HL-60/S4 treated with retinoic acid at 250 ng/mL for 4 days and 3 days (cell line): ENCODE data around the gene TK2.
"Not testable (repeated sequence)": the region's sequence is repeated elsewhere in the genome, so short reads cannot be mapped to it uniquely, and the experiment has no call there.

ENCODE experiments used
- in situ Hi-C: fragments of 300-500 bp; cut with MboI; formaldehyde crosslinking; loops from 2 replicates; pipeline ENCODE4 v1.7.0; 2022; ENCODE audit warnings: low sequenced_read_pairs

TK2 gene

GRCh38 chr16:66508914-66509496 lies 40.9 kb downstream of the TK2 start:
- in situ Hi-C loops: no loop called here

GRCh38 chr16:66508248-66508913 lies 41.5 kb downstream of the TK2 start:
- in situ Hi-C loops: no loop called here

GRCh38 chr16:66507731-66508239 lies 42.1 kb downstream of the TK2 start:
- in situ Hi-C loops: no loop called here

GRCh38 chr16:66503612-66504011 lies 46.3 kb downstream of the TK2 start:
- in situ Hi-C loops: no loop called here

GRCh38 chr16:66503030-66503429 lies 46.9 kb downstream of the TK2 start:
- in situ Hi-C loops: no loop called here

- in situ Hi-C loops: no loop called here
Measured at GRCh38 chr16:66502020-66502913, 47.7 kb downstream of the TK2 start.

GRCh38 chr16:66501563-66501962 lies 48.4 kb downstream of the TK2 start:
- in situ Hi-C loops: not testable (repeated sequence)

- in situ Hi-C loops: not testable (repeated sequence)
Measured at GRCh38 chr16:66497921-66498320, 52.0 kb downstream of the TK2 start.

GRCh38 chr16:66496226-66496625 lies 53.7 kb downstream of the TK2 start:
- in situ Hi-C loops: not testable (repeated sequence)

GRCh38 chr16:66495440-66495839 lies 54.5 kb downstream of the TK2 start:
- in situ Hi-C loops: no loop called here

GRCh38 chr16:66494916-66495315 lies 55.0 kb downstream of the TK2 start:
- in situ Hi-C loops: no loop called here

- in situ Hi-C loops: no loop called here
Measured at GRCh38 chr16:66493490-66494401, 56.2 kb downstream of the TK2 start.

GRCh38 chr16:66491716-66492064 lies 58.2 kb downstream of the TK2 start:
- in situ Hi-C loops: no loop called here

GRCh38 chr16:66490774-66491715 lies 58.9 kb downstream of the TK2 start:
- in situ Hi-C loops: no loop called here

GRCh38 chr16:66489818-66490217 lies 60.1 kb downstream of the TK2 start:
- in situ Hi-C loops: no loop called here

GRCh38 chr16:66489385-66489784 lies 60.5 kb downstream of the TK2 start:
- in situ Hi-C loops: no loop called here

- in situ Hi-C loops: no loop called here
Measured at GRCh38 chr16:66488505-66488904, 61.4 kb downstream of the TK2 start.

- in situ Hi-C loops: no loop called here
Measured at GRCh38 chr16:66487580-66488275, 62.2 kb downstream of the TK2 start.
